Endothelial cell (in vitro differentiated cells): ENCODE measurements around the gene TSHZ2. TPM values are rescaled to one million over a fixed set of nuclear protein-coding genes. Genes with fewer than 3 reads are reported as not detected.
"Not testable (repeated sequence)": the region's sequence is repeated elsewhere in the genome, so short reads cannot be mapped to it uniquely, and the experiment has no call there.

Experiments
- DNase-seq: peaks from one replicate; pipeline ENCODE4 v3.0.0; 2021; ENCODE audit warnings: low spot score
- H3K27ac Mint-ChIP-seq: one replicate; pipeline ENCODE4 v1.8.0; 2021; ENCODE audit warnings: mixed read lengths, inconsistent platforms; ENCODE audit not compliant: unreplicated experiment
- H3K27me3 Mint-ChIP-seq: one replicate; pipeline ENCODE4 v1.8.0; 2021; ENCODE audit warnings: mild to moderate bottlenecking, moderate library complexity, mixed read lengths, inconsistent platforms; ENCODE audit not compliant: unreplicated experiment
- H3K36me3 Mint-ChIP-seq: one replicate; pipeline ENCODE4 v1.8.0; 2021; ENCODE audit warnings: mild to moderate bottlenecking, low read depth, mixed read lengths, inconsistent platforms; ENCODE audit not compliant: unreplicated experiment
- H3K4me1 Mint-ChIP-seq: one replicate; pipeline ENCODE4 v1.8.0; 2021; ENCODE audit warnings: mild to moderate bottlenecking, mixed read lengths, inconsistent platforms; ENCODE audit not compliant: unreplicated experiment
- H3K4me3 Mint-ChIP-seq: one replicate; pipeline ENCODE4 v1.8.0; 2021; ENCODE audit warnings: mild to moderate bottlenecking, mixed read lengths, inconsistent platforms; ENCODE audit not compliant: unreplicated experiment
- H3K9me3 Mint-ChIP-seq: one replicate; pipeline ENCODE4 v1.8.0; 2021; ENCODE audit warnings: mixed read lengths, inconsistent platforms; ENCODE audit not compliant: unreplicated experiment
- CTCF ChIP-seq: fragments of 200-600 bp; sonication (generic); IDR thresholded peaks from one replicate; pipeline ENCODE4 v1.5.0; 2021; ENCODE audit warnings: antibody characterized with exemption; ENCODE audit not compliant: unreplicated experiment
- total RNA-seq: library from RNA; stranded (reverse); fragmentation: NEBNext Ultra II Directional; extraction: Animal tissue kit (Norgen Biotek cat#: 25700); gene quantifications from one replicate; pipeline ENCODE4 v1.2.1, GENCODE V29; 2021; ENCODE audit not compliant: unreplicated experiment

Gene TSHZ2
- total RNA-seq, 1 donor from 2014 or later: 2.3 TPM

GRCh38 chr20:52962183-52962582 is 10.0 kb upstream of the TSHZ2 start:
- Mint-ChIP-seq H3K27ac (no peak overlapping the region), H3K4me1 (peaks cover 6% of the 10 kb centered on the region), H3K9me3 (no peaks in the 10 kb centered on the region), H3K36me3 (no peaks in the 10 kb centered on the region), H3K4me3 (no peak overlapping the region), H3K27me3 (no peaks in the 10 kb centered on the region)
- no peak for DNase-seq
- TF ChIP-seq CTCF: no peak

- DNase-seq: no peak
- H3K27ac Mint-ChIP-seq: no peak overlapping the region
- H3K4me3 Mint-ChIP-seq: no peak overlapping the region
- H3K4me1 Mint-ChIP-seq: peaks cover 6% of the 10 kb centered on the region
- no peaks in the 10 kb centered on the region for H3K36me3 Mint-ChIP-seq
- H3K27me3 Mint-ChIP-seq: no peaks in the 10 kb centered on the region
- no peak for TF ChIP-seq CTCF
- H3K9me3 Mint-ChIP-seq: no peaks in the 10 kb centered on the region
Measured at GRCh38 chr20:52963131-52963530, 9.0 kb upstream of the TSHZ2 start.

GRCh38 chr20:52964131-52964530 is 8.0 kb upstream of the TSHZ2 start:
- Mint-ChIP-seq H3K27ac (no peak overlapping the region), H3K36me3 (no peaks in the 10 kb centered on the region), H3K4me1 (peaks cover 6% of the 10 kb centered on the region), H3K27me3 (no peaks in the 10 kb centered on the region), H3K4me3 (no peak overlapping the region), H3K9me3 (no peaks in the 10 kb centered on the region)
- no peak for DNase-seq
- no peak for TF ChIP-seq CTCF

- H3K27ac Mint-ChIP-seq: no peak overlapping the region
- peaks cover 6% of the 10 kb centered on the region for H3K4me1 Mint-ChIP-seq
Measured at GRCh38 chr20:52965380-52965779, 6.8 kb upstream of the TSHZ2 start.

GRCh38 chr20:52965819-52966218 is 6.3 kb upstream of the TSHZ2 start:
- no peak for TF ChIP-seq CTCF
- H3K4me1 Mint-ChIP-seq: peaks cover 6% of the 10 kb centered on the region
- DNase-seq: no peak
- no peak overlapping the region for H3K4me3 Mint-ChIP-seq
- no peaks in the 10 kb centered on the region for H3K36me3 Mint-ChIP-seq
- H3K27ac Mint-ChIP-seq: no peak overlapping the region
- no peaks in the 10 kb centered on the region for H3K27me3 Mint-ChIP-seq
- H3K9me3 Mint-ChIP-seq: no peaks in the 10 kb centered on the region

More at GRCh38 chr20:52965380-52965779, 6.8 kb upstream of the TSHZ2 start:
- Mint-ChIP-seq H3K4me3 (no peak overlapping the region), H3K36me3 (no peaks in the 10 kb centered on the region), H3K27me3 (no peaks in the 10 kb centered on the region), H3K9me3 (no peaks in the 10 kb centered on the region)
- no peak for DNase-seq
- TF ChIP-seq CTCF: no peak

- DNase-seq, H3K4me1 Mint-ChIP-seq, H3K9me3 Mint-ChIP-seq, H3K4me3 Mint-ChIP-seq, H3K27me3 Mint-ChIP-seq, H3K27ac Mint-ChIP-seq, H3K36me3 Mint-ChIP-seq: not testable (repeated sequence)
Measured at GRCh38 chr20:52966543-52966942, 5.6 kb upstream of the TSHZ2 start.
